GM23338 (cell line): Measurements from ENCODE around the gene GNG12. TPM values are rescaled to one million over a fixed set of nuclear protein-coding genes. Genes with fewer than 3 reads are reported as not detected.

Source experiments
- ATAC-seq: fragments of 200-7000 bp; cut with Tn5 transposase; 3 replicates; pipeline ENCODE4 v1.9.1; 2020
- DNase-seq: peaks from one replicate; pipeline ENCODE4 v3.0.0-alpha.2; 2015; ENCODE audit warnings: low spot score
- H2AFZ ChIP-seq: fragments of 200-600 bp; sonication (generic); 2 replicates; pipeline ENCODE4 v1.8.0; 2016; ENCODE audit warnings: antibody characterized with exemption, mild to moderate bottlenecking, moderate library complexity
- H3F3A ChIP-seq: fragments of 200-600 bp; sonication (generic); replicated peaks from 2 replicates; pipeline ENCODE4 v1.8.0; 2017; ENCODE audit warnings: antibody characterized with exemption, mixed run types, low read depth
- H3K27ac ChIP-seq: fragments of 200-600 bp; sonication (generic); 2 replicates; pipeline ENCODE4 v1.6.1; 2016; ENCODE audit warnings: low read depth
- H3K27me3 ChIP-seq: fragments of 200-600 bp; sonication (generic); 2 replicates; pipeline ENCODE4 v1.8.0; 2016; ENCODE audit warnings: mild to moderate bottlenecking, mixed run types, moderate library complexity; ENCODE audit not compliant: insufficient read depth
- H3K36me3 ChIP-seq: fragments of 200-600 bp; sonication (generic); 2 replicates; pipeline ENCODE4 v1.8.0; 2016; ENCODE audit warnings: mild to moderate bottlenecking; ENCODE audit not compliant: insufficient read depth
- H3K4me1 ChIP-seq: fragments of 200-600 bp; sonication (generic); 2 replicates; pipeline ENCODE4 v1.8.0; 2016; ENCODE audit warnings: mild to moderate bottlenecking, moderate library complexity; ENCODE audit not compliant: insufficient read depth
- H3K4me2 ChIP-seq: fragments of 200-600 bp; sonication (generic); 2 replicates; pipeline ENCODE4 v1.7.1; 2017; ENCODE audit warnings: mixed run types
- H3K4me3 ChIP-seq: fragments of 200-600 bp; sonication (generic); 2 replicates; pipeline ENCODE4 v1.6.1; 2016; ENCODE audit warnings: mixed run types
- H3K79me2 ChIP-seq: fragments of 200-600 bp; sonication (generic); replicated peaks from 2 replicates; pipeline ENCODE4 v1.8.0; 2017; ENCODE audit warnings: mild to moderate bottlenecking; ENCODE audit not compliant: insufficient read depth
- H3K9me2 ChIP-seq: fragments of 200-600 bp; sonication (generic); 2 replicates; pipeline ENCODE4 v1.8.0; 2017; ENCODE audit not compliant: insufficient read depth
- H4K20me1 ChIP-seq: fragments of 200-600 bp; sonication (generic); replicated peaks from 2 replicates; pipeline ENCODE4 v1.8.0; 2017; ENCODE audit warnings: mild to moderate bottlenecking; ENCODE audit not compliant: insufficient read depth
- H3K27ac Mint-ChIP-seq: 2 replicates; pipeline ENCODE4 v1.8.0; 2020; ENCODE audit warnings: inconsistent platforms, mild to moderate bottlenecking, moderate library complexity, mixed read lengths
- H3K27me3 Mint-ChIP-seq: 3 replicates; pipeline ENCODE4 v1.8.0; 2022; ENCODE audit warnings: low read depth, mild to moderate bottlenecking, moderate library complexity, mixed read lengths, inconsistent platforms; ENCODE audit not compliant: insufficient read depth, poor library complexity
- H3K36me3 Mint-ChIP-seq: 3 replicates; pipeline ENCODE4 v1.8.0; 2021; ENCODE audit warnings: low read depth, mild to moderate bottlenecking, inconsistent platforms, moderate library complexity, mixed read lengths
- H3K4me1 Mint-ChIP-seq: 3 replicates; pipeline ENCODE4 v1.8.0; 2020; ENCODE audit warnings: mild to moderate bottlenecking, inconsistent platforms, mixed read lengths
- H3K4me3 Mint-ChIP-seq: 3 replicates; pipeline ENCODE4 v1.8.0; 2021; ENCODE audit warnings: moderate library complexity, mild to moderate bottlenecking, inconsistent platforms, mixed read lengths
- H3K9me3 Mint-ChIP-seq: 3 replicates; pipeline ENCODE4 v1.8.0; 2020; ENCODE audit warnings: moderate library complexity, mild to moderate bottlenecking, inconsistent platforms, mixed read lengths
- ETS1 ChIP-seq: IDR thresholded peaks from 2 replicates; pipeline ENCODE4 v1.6.1; 2016; ENCODE audit warnings: antibody characterized with exemption
- EZH2phosphoT487 ChIP-seq: fragments of 200-600 bp; sonication (generic); IDR thresholded peaks from one replicate; pipeline ENCODE4 v1.8.1; 2018; ENCODE audit warnings: antibody characterized with exemption; ENCODE audit not compliant: unreplicated experiment
- POLR2AphosphoS5 ChIP-seq: IDR thresholded peaks from 2 replicates; pipeline ENCODE4 v1.6.1; 2016; ENCODE audit warnings: antibody characterized with exemption, low read depth
- REST ChIP-seq: IDR thresholded peaks from one replicate; pipeline ENCODE4 v1.6.1; 2018; ENCODE audit warnings: antibody characterized with exemption; ENCODE audit not compliant: unreplicated experiment
- STAT1 ChIP-seq: IDR thresholded peaks from one replicate; pipeline ENCODE4 v1.6.1; 2016; ENCODE audit warnings: antibody characterized with exemption; ENCODE audit not compliant: unreplicated experiment
- ZNF114 ChIP-seq: fragments of 250-450 bp; sonication (Bioruptor Pico); IDR thresholded peaks from 2 replicates; pipeline ENCODE4 v1.5.0; 2020; ENCODE audit warnings: mild to moderate bottlenecking, moderate library complexity
- ZNF331 ChIP-seq: fragments of 250-450 bp; sonication (Bioruptor Pico); IDR thresholded peaks from 2 replicates; pipeline ENCODE4 v1.5.0; 2020; ENCODE audit warnings: low read depth, mild to moderate bottlenecking, moderate library complexity
- polyA plus RNA-seq: library from polyadenylated mRNA; unstranded; fragments of >200 nt; fragmentation: Nextera tagmentation; extraction: Ambion mirVana; gene quantifications from 2 replicates; pipeline ENCODE4 v1.2.1, GENCODE V29; 2016
- total RNA-seq: library from RNA; depleted of rRNA; stranded (reverse); fragments of >200 nt; shearing (Covaris generic); gene quantifications from 2 replicates; pipeline ENCODE4 v1.2.3, GENCODE V29; 2014

Gene GNG12
- total and polyA plus RNA-seq, 2 experiments from 2014 or later = 13.4 to 33.0 TPM

GRCh38 chr1:67879485-67879884 is 46.2 kb upstream of the GNG12 start (continued):
- TF ChIP-seq REST (no peak), POLR2AphosphoS5 (no peak), ZNF331 (CRISPR knock-in tag) (no peak), STAT1 (no peak), ETS1 (no peak)

GRCh38 chr1:67874501-67875111 is 41.3 kb upstream of the GNG12 start:
- no peak overlapping the region for H2AFZ ChIP-seq
- DNase-seq (no peak), ATAC-seq (no peak)
- H3K4me3 ChIP-seq = no peak overlapping the region
- H3K9me3 Mint-ChIP-seq = no peaks in the 10 kb centered on the region; the same call in 2 of the 3 replicates
- no peaks in the 10 kb centered on the region for H3F3A ChIP-seq
- no peaks in the 10 kb centered on the region for H3K36me3 Mint-ChIP-seq
- H3K27ac ChIP-seq = no peak overlapping the region
- no peak for TF ChIP-seq ZNF331 (CRISPR knock-in tag)
- TF ChIP-seq ZNF114 (CRISPR knock-in tag) = no peak
- no peaks in the 10 kb centered on the region for H3K79me2 ChIP-seq
- no peak overlapping the region for H3K27ac Mint-ChIP-seq
- H3K4me2 ChIP-seq = no peak overlapping the region
- H3K4me1 ChIP-seq = no peaks in the 10 kb centered on the region
- H3K36me3 ChIP-seq = no peaks in the 10 kb centered on the region
- H3K27me3 ChIP-seq = no peaks in the 10 kb centered on the region
- no peaks in the 10 kb centered on the region for H3K9me2 ChIP-seq
- no peaks in the 10 kb centered on the region for H3K27me3 Mint-ChIP-seq
- no peaks in the 10 kb centered on the region for H4K20me1 ChIP-seq
- no peaks in the 10 kb centered on the region for H3K4me1 Mint-ChIP-seq
- no peak overlapping the region for H3K4me3 Mint-ChIP-seq

GRCh38 chr1:67869233-67869632 is 36.0 kb upstream of the GNG12 start:
- no peaks in the 10 kb centered on the region for H3K79me2 ChIP-seq
- no peaks in the 10 kb centered on the region for H3K4me1 ChIP-seq
- Mint-ChIP-seq H3K36me3 (no peaks in the 10 kb centered on the region), H3K27ac (no peak overlapping the region), H3K4me3 (no peak overlapping the region), H3K9me3 (no peaks in the 10 kb centered on the region; the same call in 2 of the 3 replicates), H3K27me3 (no peaks in the 10 kb centered on the region), H3K4me1 (no peaks in the 10 kb centered on the region)
- no peaks in the 10 kb centered on the region for H4K20me1 ChIP-seq
- H2AFZ ChIP-seq = no peak overlapping the region
- H3K27ac ChIP-seq = no peak overlapping the region
- no peaks in the 10 kb centered on the region for H3K27me3 ChIP-seq
- DNase-seq = no peak
- H3F3A ChIP-seq = no peaks in the 10 kb centered on the region
- H3K36me3 ChIP-seq = no peaks in the 10 kb centered on the region
- H3K4me3 ChIP-seq = no peak overlapping the region
- ATAC-seq = no peak
- no peak overlapping the region for H3K4me2 ChIP-seq
- no peaks in the 10 kb centered on the region for H3K9me2 ChIP-seq
- TF ChIP-seq EZH2phosphoT487 = no peak
- TF ChIP-seq STAT1 = no peak
- TF ChIP-seq ZNF331 (CRISPR knock-in tag) = no peak
- no peak for TF ChIP-seq REST
- no peak for TF ChIP-seq ETS1
- no peak for TF ChIP-seq POLR2AphosphoS5
